Bone marrow (tissue), 2 donors: ENCODE results near the gene NOPCHAP1.
A peak's percentile ranks its signal among the peaks of the same experiment; 100 is the strongest.

Source experiments
- DNase-seq, 2 donors: peaks; one replicate each; lab custom pipeline; 2025; lab: John Stamatoyannopoulos, UW

The NOPCHAP1 gene

DNA sequence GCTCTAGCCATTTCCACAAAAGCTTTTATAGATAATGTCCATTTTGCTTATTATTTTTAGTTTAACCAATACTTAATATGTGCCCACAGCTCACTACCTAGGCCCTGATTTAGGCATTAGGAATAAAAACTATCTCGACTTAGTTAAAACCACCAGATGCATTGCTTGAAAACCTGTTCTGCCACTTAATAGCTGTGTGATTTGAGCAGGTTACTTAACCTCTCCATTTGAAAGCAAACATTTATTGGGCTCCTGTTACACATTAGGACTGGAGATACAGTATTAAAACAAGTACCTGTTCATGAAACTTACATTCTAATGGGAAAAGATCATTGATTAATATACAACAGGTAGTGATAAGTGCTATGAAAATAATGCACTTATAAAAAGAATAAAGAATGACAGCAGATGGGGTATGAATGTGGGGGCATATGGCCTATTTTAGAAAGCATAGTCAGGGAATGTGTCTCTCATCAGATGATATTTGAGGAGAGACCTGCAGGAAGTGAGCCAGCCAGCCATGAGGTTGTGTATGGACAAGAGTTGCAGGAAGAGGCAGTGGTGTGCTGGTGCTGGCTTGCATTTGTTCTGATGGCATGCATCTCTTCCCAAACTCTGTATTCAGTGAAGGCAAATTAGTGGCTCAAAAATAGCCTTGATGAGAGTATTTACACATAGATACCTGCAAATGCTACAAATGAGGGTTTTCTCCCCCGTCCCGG is 34.3 kb downstream of the NOPCHAP1 start:
- DNase-seq, result no peak

DNA sequence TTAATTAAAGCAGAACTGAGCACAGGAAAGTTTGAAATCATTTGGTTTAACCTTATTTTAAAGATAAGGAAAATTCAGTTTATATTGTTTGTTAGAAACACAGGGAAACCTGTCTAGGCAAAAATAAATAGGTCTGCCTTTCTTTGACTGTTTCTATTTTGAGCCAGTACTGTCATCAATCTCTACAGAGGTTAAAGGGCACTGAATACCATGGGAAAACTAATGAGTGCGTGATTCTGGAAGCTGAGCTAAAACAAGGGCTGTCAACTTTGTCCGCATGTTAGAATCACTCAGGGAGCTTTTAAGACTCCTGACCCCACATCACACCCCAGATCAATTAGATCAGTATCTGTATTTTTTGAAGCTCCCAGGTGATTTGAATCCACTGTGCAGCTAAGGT is 38.8 kb downstream of the NOPCHAP1 start:
- no peak for DNase-seq

DNA sequence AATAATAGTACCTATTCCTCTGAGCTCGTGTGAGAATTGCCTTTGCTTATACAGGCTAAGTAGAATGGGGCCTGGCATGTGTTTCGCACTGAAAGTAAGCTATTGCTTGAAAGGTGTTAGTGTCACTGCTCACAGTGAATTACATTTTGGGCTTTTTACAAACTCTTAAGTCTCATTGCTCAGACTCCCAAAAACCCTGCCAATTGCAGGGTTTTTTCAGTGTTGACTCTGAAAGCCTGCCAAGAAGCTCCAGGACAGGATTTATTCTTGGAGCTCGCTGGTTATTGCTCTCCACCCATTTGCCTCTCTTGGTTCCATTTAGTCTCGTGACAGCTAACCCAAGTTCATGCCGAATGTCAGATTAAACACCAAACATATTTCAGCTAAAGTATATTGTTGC is 39.8 kb downstream of the NOPCHAP1 start:
- DNase-seq, result no peak

DNA sequence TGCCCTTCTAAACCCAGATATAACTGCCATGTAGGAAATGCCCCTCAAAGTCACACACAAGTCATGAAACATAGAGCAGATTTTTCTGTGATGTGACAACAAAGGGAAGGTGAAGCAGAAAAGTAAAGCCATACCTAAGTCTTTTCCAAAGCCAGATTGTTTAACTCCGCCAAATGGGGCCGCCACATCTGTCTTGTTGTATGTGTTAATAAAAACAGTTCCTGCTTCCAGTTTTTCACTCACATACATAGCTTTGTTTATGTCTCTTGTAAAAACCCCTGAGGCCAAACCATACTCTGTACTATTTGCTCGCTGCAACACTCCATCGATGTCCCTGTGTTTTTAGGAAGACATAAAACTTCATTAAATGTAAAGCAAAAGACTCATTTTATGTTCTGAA is 40.3 kb downstream of the NOPCHAP1 start:
- no peak for DNase-seq

DNA sequence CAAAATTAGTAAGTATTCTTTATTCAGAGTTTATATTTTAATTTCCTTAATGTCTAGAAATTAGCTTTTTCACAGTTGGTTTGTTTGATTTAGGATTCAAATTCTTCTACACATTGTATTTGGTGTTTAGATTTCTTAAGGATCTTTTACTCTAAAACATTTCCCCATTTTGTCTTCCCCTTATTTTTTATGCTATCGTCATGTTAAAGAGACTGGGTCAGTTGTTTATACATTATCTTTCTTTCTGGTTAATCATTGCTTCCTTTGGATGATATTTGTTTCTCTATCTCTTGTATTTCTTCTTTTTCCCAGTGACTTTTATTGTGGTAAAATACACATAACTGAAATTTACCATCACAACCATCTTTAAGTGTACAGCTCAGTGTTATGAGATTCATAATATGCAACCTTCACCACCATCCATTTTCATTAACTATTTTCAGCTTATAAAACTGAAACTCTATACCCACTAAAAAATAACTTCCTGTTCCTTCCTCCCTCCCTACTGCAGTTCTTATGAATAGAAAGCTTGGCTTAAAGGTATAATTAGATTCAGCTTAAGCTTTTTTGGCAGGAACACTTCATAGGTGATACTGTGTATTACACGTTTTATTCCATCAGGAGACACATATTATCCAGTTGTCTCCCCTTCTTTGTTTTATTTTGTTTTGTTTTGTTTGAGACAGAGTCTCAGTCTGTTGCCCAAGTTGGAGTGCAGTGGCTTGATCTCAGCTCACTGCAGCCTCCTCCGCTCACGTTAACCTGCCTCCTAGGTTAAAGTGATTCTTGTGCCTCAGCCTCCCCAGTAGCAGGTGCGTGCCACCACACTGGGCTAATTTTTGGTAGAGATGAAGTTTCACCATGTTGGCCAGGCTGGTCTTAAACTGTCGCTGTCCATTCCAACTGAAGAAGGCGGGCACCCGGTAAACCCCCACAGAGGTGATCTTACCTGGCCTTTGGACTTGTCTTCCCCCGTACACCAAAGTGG is 45.0 kb downstream of the NOPCHAP1 start:
- peak in 1 of 2 donors; percentile 56 for DNase-seq

DNA sequence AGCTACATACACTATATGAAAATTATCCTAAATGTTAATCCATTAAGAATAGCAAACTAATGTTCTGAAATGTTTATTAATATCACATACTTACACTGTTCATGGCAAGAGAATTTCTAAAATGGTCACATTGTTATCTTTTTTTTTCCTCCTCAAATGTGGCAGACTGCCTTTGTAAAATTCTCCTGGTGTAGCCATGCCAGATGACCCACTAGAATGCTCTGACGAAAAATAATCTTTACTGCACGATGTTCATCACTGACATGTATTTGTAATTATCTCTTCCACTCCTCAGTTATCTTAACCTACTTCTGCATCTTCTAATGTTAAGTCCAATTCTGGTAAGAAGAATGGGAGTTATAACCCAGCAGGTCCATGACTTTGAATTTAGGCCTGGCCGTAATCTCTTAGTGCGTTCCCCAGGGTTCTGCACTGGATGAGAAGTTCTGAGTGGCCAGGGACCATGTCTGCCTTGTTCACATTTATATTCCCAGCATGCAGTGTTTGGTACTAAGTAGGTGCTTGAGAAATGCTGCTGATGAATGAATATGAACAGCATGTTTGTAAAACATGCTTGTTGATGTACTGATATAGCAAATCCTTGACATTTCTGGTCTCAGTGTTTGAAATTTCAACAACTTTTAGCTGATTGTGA is 46.7 kb downstream of the NOPCHAP1 start:
- DNase-seq, result no peak

DNA sequence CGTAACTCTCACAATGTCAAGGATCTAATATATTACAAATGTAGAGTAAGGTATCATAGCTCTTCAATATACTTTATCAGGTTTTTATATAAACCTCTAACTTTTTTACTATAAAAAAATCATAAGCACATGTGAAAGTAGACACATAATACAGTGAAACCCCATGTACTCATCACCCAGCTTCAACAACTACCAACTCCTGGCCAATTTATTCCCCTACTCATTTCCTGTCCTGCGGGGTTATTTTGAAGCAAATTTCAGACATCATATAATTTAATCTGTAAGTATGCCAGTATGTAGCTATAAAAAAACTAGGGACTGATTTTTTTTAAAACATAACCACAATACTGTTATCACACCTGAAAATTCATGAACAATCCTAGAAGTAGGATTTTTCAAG is 47.7 kb downstream of the NOPCHAP1 start:
- DNase-seq, result no peak
